ENCODE measurements around the gene PSRC1. TPM values are rescaled to one million over a fixed set of nuclear protein-coding genes. Genes with fewer than 3 reads are reported as not detected.

Gene PSRC1
- total and polyA plus RNA-seq, 2 experiments from 2014 or later, result 55.0 to 61.1 TPM

- ATAC-seq (no peak), DNase-seq (ENCODE audit: low spot score) (no peak)
- Mint-ChIP-seq H3K9me3 (peaks cover 6% of the 10 kb centered on the region), H3K4me3 (no peak overlapping the region), H3K36me3 (ENCODE audit: low read depth) (peaks cover 8% of the 10 kb centered on the region), H3K27me3 (ENCODE audit: insufficient read depth, low read depth, poor library complexity) (peaks cover 25% of the 10 kb centered on the region), H3K27ac (no peak overlapping the region), H3K4me1 (peaks cover 22% of the 10 kb centered on the region)
- H3K4me2 ChIP-seq, result no peak overlapping the region
- no peak overlapping the region for H3K4me3 ChIP-seq
- no peaks in the 10 kb centered on the region for H3K36me3 ChIP-seq (ENCODE audit: insufficient read depth)
- peaks cover 7% of the 10 kb centered on the region; the same call in 1 of the 2 replicates for H3F3A ChIP-seq (replicated peaks; ENCODE audit: low read depth)
- H2AFZ ChIP-seq, result no peak overlapping the region
- H3K4me1 ChIP-seq (ENCODE audit: insufficient read depth), result peaks cover 28% of the 10 kb centered on the region
- no peaks in the 10 kb centered on the region for H3K9me2 ChIP-seq (ENCODE audit: insufficient read depth)
- H3K27ac ChIP-seq (ENCODE audit: low read depth), result no peak overlapping the region
- no peaks in the 10 kb centered on the region for H4K20me1 ChIP-seq (replicated peaks; ENCODE audit: insufficient read depth)
- TF ChIP-seq REST (IDR thresholded peaks at IDR 0.05; ENCODE audit: unreplicated experiment) (no peak), POLR2AphosphoS5 (IDR thresholded peaks at IDR 0.05; ENCODE audit: low read depth) (no peak), EZH2 (IDR thresholded peaks at IDR 0.05; ENCODE audit: low read depth, unreplicated experiment) (no peak), ZNF331 (CRISPR knock-in tag; IDR thresholded peaks at IDR 0.05; ENCODE audit: low read depth) (no peak), ETS1 (IDR thresholded peaks at IDR 0.05) (no peak), ZNF114 (CRISPR knock-in tag; IDR thresholded peaks at IDR 0.05) (no peak), EZH2phosphoT487 (IDR thresholded peaks at IDR 0.05; ENCODE audit: unreplicated experiment) (no peak), JUNB (IDR thresholded peaks at IDR 0.05; ENCODE audit: unreplicated experiment) (no peak), CTCF (conservative IDR thresholded peaks at IDR 0.05; ENCODE audit: low read depth in 2 of 2) (no peak), NANOG (IDR thresholded peaks at IDR 0.05; ENCODE audit: borderline replicate concordance) (no peak)
- TF ChIP-seq, protein P1, sequence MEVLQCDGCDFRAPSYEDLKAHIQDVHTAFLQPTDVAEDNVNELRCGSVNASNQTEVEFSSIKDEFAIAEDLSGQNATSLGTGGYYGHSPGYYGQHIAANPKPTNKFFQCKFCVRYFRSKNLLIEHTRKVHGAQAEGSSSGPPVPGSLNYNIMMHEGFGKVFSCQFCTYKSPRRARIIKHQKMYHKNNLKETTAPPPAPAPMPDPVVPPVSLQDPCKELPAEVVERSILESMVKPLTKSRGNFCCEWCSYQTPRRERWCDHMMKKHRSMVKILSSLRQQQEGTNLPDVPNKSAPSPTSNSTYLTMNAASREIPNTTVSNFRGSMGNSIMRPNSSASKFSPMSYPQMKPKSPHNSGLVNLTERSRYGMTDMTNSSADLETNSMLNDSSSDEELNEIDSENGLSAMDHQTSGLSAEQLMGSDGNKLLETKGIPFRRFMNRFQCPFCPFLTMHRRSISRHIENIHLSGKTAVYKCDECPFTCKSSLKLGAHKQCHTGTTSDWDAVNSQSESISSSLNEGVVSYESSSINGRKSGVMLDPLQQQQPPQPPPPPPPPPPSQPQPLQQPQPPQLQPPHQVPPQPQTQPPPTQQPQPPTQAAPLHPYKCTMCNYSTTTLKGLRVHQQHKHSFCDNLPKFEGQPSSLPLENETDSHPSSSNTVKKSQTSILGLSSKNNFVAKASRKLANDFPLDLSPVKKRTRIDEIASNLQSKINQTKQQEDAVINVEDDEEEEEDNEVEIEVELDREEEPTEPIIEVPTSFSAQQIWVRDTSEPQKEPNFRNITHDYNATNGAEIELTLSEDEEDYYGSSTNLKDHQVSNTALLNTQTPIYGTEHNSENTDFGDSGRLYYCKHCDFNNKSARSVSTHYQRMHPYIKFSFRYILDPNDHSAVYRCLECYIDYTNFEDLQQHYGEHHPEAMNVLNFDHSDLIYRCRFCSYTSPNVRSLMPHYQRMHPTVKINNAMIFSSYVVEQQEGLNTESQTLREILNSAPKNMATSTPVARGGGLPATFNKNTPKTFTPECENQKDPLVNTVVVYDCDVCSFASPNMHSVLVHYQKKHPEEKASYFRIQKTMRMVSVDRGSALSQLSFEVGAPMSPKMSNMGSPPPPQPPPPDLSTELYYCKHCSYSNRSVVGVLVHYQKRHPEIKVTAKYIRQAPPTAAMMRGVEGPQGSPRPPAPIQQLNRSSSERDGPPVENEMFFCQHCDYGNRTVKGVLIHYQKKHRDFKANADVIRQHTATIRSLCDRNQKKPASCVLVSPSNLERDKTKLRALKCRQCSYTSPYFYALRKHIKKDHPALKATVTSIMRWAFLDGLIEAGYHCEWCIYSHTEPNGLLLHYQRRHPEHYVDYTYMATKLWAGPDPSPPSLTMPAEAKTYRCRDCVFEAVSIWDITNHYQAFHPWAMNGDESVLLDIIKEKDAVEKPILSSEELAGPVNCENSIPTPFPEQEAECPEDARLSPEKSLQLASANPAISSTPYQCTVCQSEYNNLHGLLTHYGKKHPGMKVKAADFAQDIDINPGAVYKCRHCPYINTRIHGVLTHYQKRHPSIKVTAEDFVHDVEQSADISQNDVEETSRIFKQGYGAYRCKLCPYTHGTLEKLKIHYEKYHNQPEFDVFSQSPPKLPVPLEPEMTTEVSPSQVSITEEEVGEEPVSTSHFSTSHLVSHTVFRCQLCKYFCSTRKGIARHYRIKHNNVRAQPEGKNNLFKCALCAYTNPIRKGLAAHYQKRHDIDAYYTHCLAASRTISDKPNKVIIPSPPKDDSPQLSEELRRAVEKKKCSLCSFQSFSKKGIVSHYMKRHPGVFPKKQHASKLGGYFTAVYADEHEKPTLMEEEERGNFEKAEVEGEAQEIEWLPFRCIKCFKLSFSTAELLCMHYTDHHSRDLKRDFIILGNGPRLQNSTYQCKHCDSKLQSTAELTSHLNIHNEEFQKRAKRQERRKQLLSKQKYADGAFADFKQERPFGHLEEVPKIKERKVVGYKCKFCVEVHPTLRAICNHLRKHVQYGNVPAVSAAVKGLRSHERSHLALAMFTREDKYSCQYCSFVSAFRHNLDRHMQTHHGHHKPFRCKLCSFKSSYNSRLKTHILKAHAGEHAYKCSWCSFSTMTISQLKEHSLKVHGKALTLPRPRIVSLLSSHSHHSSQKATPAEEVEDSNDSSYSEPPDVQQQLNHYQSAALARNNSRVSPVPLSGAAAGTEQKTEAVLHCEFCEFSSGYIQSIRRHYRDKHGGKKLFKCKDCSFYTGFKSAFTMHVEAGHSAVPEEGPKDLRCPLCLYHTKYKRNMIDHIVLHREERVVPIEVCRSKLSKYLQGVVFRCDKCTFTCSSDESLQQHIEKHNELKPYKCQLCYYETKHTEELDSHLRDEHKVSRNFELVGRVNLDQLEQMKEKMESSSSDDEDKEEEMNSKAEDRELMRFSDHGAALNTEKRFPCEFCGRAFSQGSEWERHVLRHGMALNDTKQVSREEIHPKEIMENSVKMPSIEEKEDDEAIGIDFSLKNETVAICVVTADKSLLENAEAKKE (CRISPR knock-in tag; IDR thresholded peaks at IDR 0.05), result no peak
- H3K79me2 ChIP-seq (replicated peaks; ENCODE audit: insufficient read depth), result no peaks in the 10 kb centered on the region
- peaks cover 12% of the 10 kb centered on the region for H3K27me3 ChIP-seq (ENCODE audit: insufficient read depth)
These were observed 36.8 kb downstream of the PSRC1 start for GRCh38 chr1:109246141-109246551.

Data from GM23338 (cell line).